ENCODE data around the gene SYT8.

Gene SYT8

GRCh38 chr11:1860108-1860507 lies 25.3 kb downstream of the SYT8 start:
- DNase-seq (ENCODE audit: low read depth) = no peak

GRCh38 chr11:1861435-1862411 lies 26.9 kb downstream of the SYT8 start:
- DNase-seq (ENCODE audit: low read depth) = no peak

- DNase-seq (ENCODE audit: low read depth) = no peak
Measured at GRCh38 chr11:1862588-1863351, 28.0 kb downstream of the SYT8 start.

- no peak for DNase-seq (ENCODE audit: low read depth)
Measured at GRCh38 chr11:1863352-1864216, 28.8 kb downstream of the SYT8 start.

GRCh38 chr11:1864231-1864630 lies 29.4 kb downstream of the SYT8 start:
- DNase-seq (ENCODE audit: low read depth) = no peak

GRCh38 chr11:1864831-1865665 lies 30.3 kb downstream of the SYT8 start:
- no peak for DNase-seq (ENCODE audit: low read depth)

- DNase-seq (ENCODE audit: low read depth) = no peak
Measured at GRCh38 chr11:1866226-1866625, 31.4 kb downstream of the SYT8 start.

GRCh38 chr11:1866776-1867175 lies 32.0 kb downstream of the SYT8 start:
- no peak for DNase-seq (ENCODE audit: low read depth)

- no peak for DNase-seq (ENCODE audit: low read depth)
Measured at GRCh38 chr11:1867381-1867780, 32.6 kb downstream of the SYT8 start.

- DNase-seq (ENCODE audit: low read depth) = no peak
Measured at GRCh38 chr11:1868056-1868635, 33.4 kb downstream of the SYT8 start.

- DNase-seq (ENCODE audit: low read depth) = no peak
Measured at GRCh38 chr11:1868636-1869291, 34.0 kb downstream of the SYT8 start.

- DNase-seq (ENCODE audit: low read depth) = no peak
Measured at GRCh38 chr11:1869427-1870325, 34.9 kb downstream of the SYT8 start.

- DNase-seq (ENCODE audit: low read depth) = no peak
Measured at GRCh38 chr11:1870326-1870696, 35.5 kb downstream of the SYT8 start.

- no peak for DNase-seq (ENCODE audit: low read depth)
Measured at GRCh38 chr11:1870721-1871466, 36.1 kb downstream of the SYT8 start.

- no peak for DNase-seq (ENCODE audit: low read depth)
Measured at GRCh38 chr11:1871531-1871930, 36.7 kb downstream of the SYT8 start.

- DNase-seq (ENCODE audit: low read depth) = no peak
Measured at GRCh38 chr11:1872267-1872985, 37.6 kb downstream of the SYT8 start.

- no peak for DNase-seq (ENCODE audit: low read depth)
Measured at GRCh38 chr11:1873048-1873812, 38.4 kb downstream of the SYT8 start.
